ACC112 (cell line): ENCODE measurements around the gene RHBDD3.

ENCODE experiments used
- H2AFZ ChIP-seq: fragments of 200-600 bp; sonication (generic); one replicate; pipeline ENCODE4 v1.6.0; 2017; ENCODE audit warnings: antibody characterized with exemption, low read length; ENCODE audit not compliant: unreplicated experiment
- H3K27ac ChIP-seq: fragments of 200-600 bp; sonication (generic); 2 replicates; pipeline ENCODE4 v1.5.1; 2014; ENCODE audit warnings: low read depth, mild to moderate bottlenecking, antibody characterized with exemption, low read length, moderate library complexity
- H3K27me3 ChIP-seq: fragments of 200-600 bp; sonication (generic); 2 replicates; pipeline ENCODE4 v1.6.1; 2014; ENCODE audit warnings: mild to moderate bottlenecking, antibody characterized with exemption, low read length, moderate library complexity, mixed read lengths; ENCODE audit not compliant: insufficient read depth
- H3K36me3 ChIP-seq: fragments of 200-600 bp; sonication (generic); 2 replicates; pipeline ENCODE4 v1.6.1; 2016; ENCODE audit warnings: mild to moderate bottlenecking, antibody characterized with exemption, low read length, moderate library complexity, mixed read lengths; ENCODE audit not compliant: insufficient read depth
- H3K4me1 ChIP-seq: fragments of 200-600 bp; sonication (generic); one replicate; pipeline ENCODE4 v1.6.1; 2016; ENCODE audit warnings: low read length, mixed read lengths; ENCODE audit not compliant: insufficient read depth, unreplicated experiment, control insufficient read depth
- H3K4me3 ChIP-seq: fragments of 200-600 bp; sonication (generic); 2 replicates; pipeline ENCODE4 v1.5.1; 2014; ENCODE audit warnings: mild to moderate bottlenecking, low read depth, low read length
- H3K79me2 ChIP-seq: fragments of 200-600 bp; sonication (generic); one replicate; pipeline ENCODE4 v1.6.0; 2016; ENCODE audit warnings: low read length; ENCODE audit not compliant: control insufficient read depth, unreplicated experiment, insufficient read depth

RHBDD3 gene

DNA sequence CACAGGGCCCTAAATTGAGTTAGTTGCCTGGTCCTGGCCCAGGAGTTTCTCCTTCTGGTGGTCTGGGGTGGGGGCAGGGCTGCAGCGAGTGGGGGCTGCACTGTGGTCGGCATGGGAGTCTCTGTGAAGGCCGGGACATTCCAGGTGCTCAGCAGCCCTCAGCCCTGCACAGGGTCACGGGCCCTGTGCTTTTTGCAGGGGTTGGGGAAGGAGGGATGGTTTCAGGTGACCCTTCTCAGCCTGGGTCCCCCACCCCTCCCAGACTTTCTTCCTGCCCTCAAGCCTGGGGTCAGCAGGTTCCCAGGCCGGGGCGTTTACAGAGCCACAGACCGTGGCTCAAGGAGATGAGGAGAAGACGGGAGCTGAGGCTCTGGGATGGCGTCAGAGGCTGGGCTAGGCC, 54.3 kb downstream of the RHBDD3 start:
- Histone ChIP-seq H3K79me2 (no peaks in the 10 kb centered on the region), H3K36me3 (no peaks in the 10 kb centered on the region), H3K27ac (no peak overlapping the region), H3K27me3 (no peaks in the 10 kb centered on the region), H3K4me3 (no peak overlapping the region), H2AFZ (no peak overlapping the region), H3K4me1 (no peaks in the 10 kb centered on the region)

GRCh38 chr22:29212743-29213142, 55.0 kb downstream of the RHBDD3 start:
- no peaks in the 10 kb centered on the region for H3K27me3 ChIP-seq
- H3K4me1 ChIP-seq = no peaks in the 10 kb centered on the region
- no peaks in the 10 kb centered on the region for H3K36me3 ChIP-seq
- H3K79me2 ChIP-seq = no peaks in the 10 kb centered on the region
- H3K4me3 ChIP-seq = no peak overlapping the region
- H2AFZ ChIP-seq = no peak overlapping the region
- H3K27ac ChIP-seq = no peak overlapping the region

- Histone ChIP-seq H3K4me3 (no peak overlapping the region), H3K27me3 (peaks cover 7% of the 10 kb centered on the region)
These were observed 56.3 kb downstream of the RHBDD3 start for GRCh38 chr22:29211466-29211865.

DNA sequence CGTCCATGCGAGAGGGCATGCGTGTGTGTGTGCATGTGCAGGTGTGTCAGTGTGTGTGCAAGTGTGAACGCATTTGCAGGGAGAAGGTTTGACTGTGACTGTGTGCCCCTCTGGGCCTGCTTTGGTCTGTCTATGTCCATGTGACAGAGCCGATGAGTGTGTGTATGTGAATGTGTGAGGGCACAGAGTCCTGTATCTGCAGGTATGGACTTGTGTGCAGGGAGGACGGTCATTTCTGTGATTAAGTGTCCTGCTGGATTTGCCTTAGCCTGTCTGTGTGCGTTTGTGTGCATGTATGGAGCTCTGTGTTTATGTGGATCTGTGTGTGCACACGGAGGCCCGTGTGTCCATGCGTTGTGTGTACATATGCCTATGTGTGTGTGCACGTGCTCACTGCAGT, 56.7 kb downstream of the RHBDD3 start:
- H3K4me1 ChIP-seq = no peaks in the 10 kb centered on the region
- no peak overlapping the region for H3K27ac ChIP-seq
- no peak overlapping the region for H3K4me3 ChIP-seq
- H3K79me2 ChIP-seq = no peaks in the 10 kb centered on the region
- peaks cover 11% of the 10 kb centered on the region for H3K27me3 ChIP-seq
- H2AFZ ChIP-seq = no peak overlapping the region
- no peaks in the 10 kb centered on the region for H3K36me3 ChIP-seq

More at GRCh38 chr22:29211466-29211865, 56.3 kb downstream of the RHBDD3 start:
- Histone ChIP-seq H3K79me2 (no peaks in the 10 kb centered on the region), H3K27ac (no peak overlapping the region), H3K4me1 (no peaks in the 10 kb centered on the region), H2AFZ (no peak overlapping the region), H3K36me3 (no peaks in the 10 kb centered on the region)
